HEK293 (cell line): Measurements from ENCODE around the gene COL9A3.
A peak's percentile ranks its signal among the peaks of the same experiment; 100 is the strongest.

Experiments
- CTCF ChIA-PET: fragments of 350-600 bp; formaldehyde crosslinking; extraction: SDS; loops from one replicate; lab custom pipeline; 2021; ENCODE audit warnings: antibody characterized with exemption; lab: Yijun Ruan, JAX
- POLR2A ChIA-PET: fragments of 300-600 bp; formaldehyde crosslinking; extraction: SDS; loops from one replicate; lab custom pipeline; 2020; ENCODE audit warnings: antibody characterized with exemption, inconsistent platforms; lab: Yijun Ruan, JAX
- H3K27ac ChIP-seq: fragments of 200-500 bp; sonication (Bioruptor generic); 2 replicates; pipeline ENCODE4 v1.5.1; 2014; ENCODE audit warnings: low read depth, low read length, control low read depth, inconsistent platforms; ENCODE audit errors: extremely low read depth
- H3K36me3 ChIP-seq, 2 experiments: fragments of 200-500 bp in 1 of 2; sonication (Bioruptor generic) in 1 of 2; 1 replicate in 1 of 2; 2 replicates in 1 of 2; pipeline ENCODE4 v1.5.1; 2014 to 2017; ENCODE audit warnings: inconsistent platforms in 2 of 2, low read length in 2 of 2; ENCODE audit not compliant: control insufficient read depth in 2 of 2, insufficient read depth in 1 of 2
- H3K4me1 ChIP-seq: fragments of 200-500 bp; sonication (Bioruptor generic); 2 replicates; pipeline ENCODE4 v1.5.1; 2014; ENCODE audit warnings: mild to moderate bottlenecking, low read length, inconsistent platforms; ENCODE audit not compliant: control insufficient read depth, insufficient read depth
- H3K4me3 ChIP-seq: 2 replicates; pipeline ENCODE4 v1.5.1; 2011; ENCODE audit warnings: low read depth, mild to moderate bottlenecking, control low read depth, low read length, moderate library complexity
- H3K9me3 ChIP-seq: fragments of 200-500 bp; sonication (Bioruptor generic); 2 replicates; pipeline ENCODE4 v1.5.1; 2014; ENCODE audit warnings: low read depth, low read length, inconsistent platforms; ENCODE audit not compliant: control insufficient read depth, insufficient read depth
- BCL11A ChIP-seq: fragments of 450-650 bp; formaldehyde crosslinking; IDR thresholded peaks from 2 replicates; pipeline ENCODE4 v1.5.1; 2016; ENCODE audit warnings: low read depth, missing biosample characterization, missing genetic modification characterization
- GLIS1 ChIP-seq: fragments of 450-650 bp; formaldehyde crosslinking; IDR thresholded peaks from 2 replicates; pipeline ENCODE4 v1.5.1; 2016; ENCODE audit warnings: missing biosample characterization, missing genetic modification characterization
- KLF9 ChIP-seq: fragments of 450-650 bp; formaldehyde crosslinking; IDR thresholded peaks from 2 replicates; pipeline ENCODE4 v1.5.1; 2016; ENCODE audit warnings: missing biosample characterization, missing genetic modification characterization, low read depth
- SP2 ChIP-seq: fragments of 450-650 bp; formaldehyde crosslinking; IDR thresholded peaks from 2 replicates; pipeline ENCODE4 v1.5.1; 2016; ENCODE audit warnings: missing biosample characterization, missing genetic modification characterization
- SP3 ChIP-seq: fragments of 450-650 bp; formaldehyde crosslinking; IDR thresholded peaks from 2 replicates; pipeline ENCODE4 v1.5.1; 2016; ENCODE audit warnings: missing biosample characterization, missing genetic modification characterization
- ZBTB21 ChIP-seq: fragments of 450-650 bp; formaldehyde crosslinking; IDR thresholded peaks from 2 replicates; pipeline ENCODE4 v1.5.1; 2017; ENCODE audit warnings: missing biosample characterization, missing genetic modification characterization
- ZIC2 ChIP-seq: fragments of 450-650 bp; formaldehyde crosslinking; IDR thresholded peaks from 2 replicates; pipeline ENCODE4 v1.5.1; 2016; ENCODE audit warnings: missing biosample characterization, missing genetic modification characterization
- ZNF335 ChIP-seq: fragments of 450-650 bp; formaldehyde crosslinking; conservative IDR thresholded peaks from 2 replicates; pipeline ENCODE4 v1.5.1; 2016; ENCODE audit warnings: missing biosample characterization, missing genetic modification characterization
- ZNF426 ChIP-seq: fragments of 450-650 bp; formaldehyde crosslinking; IDR thresholded peaks from 2 replicates; pipeline ENCODE4 v1.5.1; 2017; ENCODE audit warnings: missing biosample characterization, missing genetic modification characterization, mild to moderate bottlenecking, inconsistent platforms, moderate library complexity
- ZNF558 ChIP-seq: fragments of 450-650 bp; formaldehyde crosslinking; IDR thresholded peaks from 2 replicates; pipeline ENCODE4 v1.5.1; 2016; ENCODE audit warnings: missing biosample characterization, missing genetic modification characterization
- ZNF629 ChIP-seq: fragments of 450-650 bp; formaldehyde crosslinking; IDR thresholded peaks from 2 replicates; pipeline ENCODE4 v1.5.1; 2017; ENCODE audit warnings: missing biosample characterization, missing genetic modification characterization
- ZNF768 ChIP-seq: fragments of 450-650 bp; formaldehyde crosslinking; IDR thresholded peaks from 2 replicates; pipeline ENCODE4 v1.5.1; 2018; ENCODE audit warnings: missing biosample characterization, mild to moderate bottlenecking, missing genetic modification characterization
- TF ChIP-seq, protein P1 (sequence below): fragments of 450-650 bp; formaldehyde crosslinking; IDR thresholded peaks from 2 replicates; pipeline ENCODE4 v1.5.1; 2016; ENCODE audit warnings: missing biosample characterization, missing genetic modification characterization, borderline replicate concordance
- TF ChIP-seq, protein P2 (sequence below): sonication (generic); formaldehyde crosslinking; IDR thresholded peaks from 2 replicates; pipeline ENCODE4 v1.8.1; 2022; ENCODE audit warnings: mild to moderate bottlenecking, moderate library complexity, missing genetic modification reagents
- TF ChIP-seq, protein P3 (sequence below): fragments of 450-650 bp; formaldehyde crosslinking; IDR thresholded peaks from 2 replicates; pipeline ENCODE4 v1.5.1; 2016; ENCODE audit warnings: missing biosample characterization, missing genetic modification characterization

Gene COL9A3

DNA sequence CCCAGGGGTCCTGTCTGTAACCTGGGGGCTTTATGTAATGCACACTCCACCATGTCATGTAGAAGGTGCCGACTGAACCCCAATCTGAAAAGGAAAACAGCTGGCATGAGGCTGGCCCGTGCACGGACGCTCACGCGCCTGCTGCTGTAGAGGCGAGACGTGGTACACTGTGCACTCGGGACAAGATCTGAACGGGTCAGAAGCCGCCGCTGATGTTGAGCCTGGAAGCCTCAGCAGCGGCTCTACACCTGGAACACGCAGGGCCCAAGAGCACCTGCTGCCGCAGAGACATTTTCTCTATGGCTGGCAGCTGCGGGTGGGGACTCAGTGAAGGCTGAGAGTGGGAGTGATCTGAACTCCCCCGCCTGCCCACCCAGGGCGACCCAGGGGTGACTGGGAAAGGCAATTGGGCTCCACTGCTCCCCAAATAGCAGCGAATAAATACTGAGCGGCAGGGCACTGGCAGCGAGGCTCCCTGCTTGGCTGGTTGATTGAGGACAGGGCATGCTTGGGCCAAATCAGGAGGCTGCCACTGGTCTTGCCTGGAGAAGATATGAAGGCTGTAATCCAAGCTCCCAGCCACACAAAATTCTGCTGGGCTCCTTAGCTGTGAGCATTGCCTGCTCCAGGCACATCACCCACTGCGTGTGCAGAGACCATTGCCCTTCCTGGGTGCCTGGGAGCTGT is 14.7 kb upstream of the COL9A3 start (continued):
- TF ChIP-seq, protein P1, sequence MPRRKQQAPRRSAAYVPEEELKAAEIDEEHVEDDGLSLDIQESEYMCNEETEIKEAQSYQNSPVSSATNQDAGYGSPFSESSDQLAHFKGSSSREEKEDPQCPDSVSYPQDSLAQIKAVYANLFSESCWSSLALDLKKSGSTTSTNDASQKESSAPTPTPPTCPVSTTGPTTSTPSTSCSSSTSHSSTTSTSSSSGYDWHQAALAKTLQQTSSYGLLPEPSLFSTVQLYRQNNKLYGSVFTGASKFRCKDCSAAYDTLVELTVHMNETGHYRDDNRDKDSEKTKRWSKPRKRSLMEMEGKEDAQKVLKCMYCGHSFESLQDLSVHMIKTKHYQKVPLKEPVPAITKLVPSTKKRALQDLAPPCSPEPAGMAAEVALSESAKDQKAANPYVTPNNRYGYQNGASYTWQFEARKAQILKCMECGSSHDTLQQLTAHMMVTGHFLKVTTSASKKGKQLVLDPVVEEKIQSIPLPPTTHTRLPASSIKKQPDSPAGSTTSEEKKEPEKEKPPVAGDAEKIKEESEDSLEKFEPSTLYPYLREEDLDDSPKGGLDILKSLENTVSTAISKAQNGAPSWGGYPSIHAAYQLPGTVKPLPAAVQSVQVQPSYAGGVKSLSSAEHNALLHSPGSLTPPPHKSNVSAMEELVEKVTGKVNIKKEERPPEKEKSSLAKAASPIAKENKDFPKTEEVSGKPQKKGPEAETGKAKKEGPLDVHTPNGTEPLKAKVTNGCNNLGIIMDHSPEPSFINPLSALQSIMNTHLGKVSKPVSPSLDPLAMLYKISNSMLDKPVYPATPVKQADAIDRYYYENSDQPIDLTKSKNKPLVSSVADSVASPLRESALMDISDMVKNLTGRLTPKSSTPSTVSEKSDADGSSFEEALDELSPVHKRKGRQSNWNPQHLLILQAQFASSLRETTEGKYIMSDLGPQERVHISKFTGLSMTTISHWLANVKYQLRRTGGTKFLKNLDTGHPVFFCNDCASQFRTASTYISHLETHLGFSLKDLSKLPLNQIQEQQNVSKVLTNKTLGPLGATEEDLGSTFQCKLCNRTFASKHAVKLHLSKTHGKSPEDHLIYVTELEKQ (tag by site-specific recombination), result no peak
- no peak for TF ChIP-seq ZNF629 (tag by site-specific recombination)
- TF ChIP-seq, protein P2, sequence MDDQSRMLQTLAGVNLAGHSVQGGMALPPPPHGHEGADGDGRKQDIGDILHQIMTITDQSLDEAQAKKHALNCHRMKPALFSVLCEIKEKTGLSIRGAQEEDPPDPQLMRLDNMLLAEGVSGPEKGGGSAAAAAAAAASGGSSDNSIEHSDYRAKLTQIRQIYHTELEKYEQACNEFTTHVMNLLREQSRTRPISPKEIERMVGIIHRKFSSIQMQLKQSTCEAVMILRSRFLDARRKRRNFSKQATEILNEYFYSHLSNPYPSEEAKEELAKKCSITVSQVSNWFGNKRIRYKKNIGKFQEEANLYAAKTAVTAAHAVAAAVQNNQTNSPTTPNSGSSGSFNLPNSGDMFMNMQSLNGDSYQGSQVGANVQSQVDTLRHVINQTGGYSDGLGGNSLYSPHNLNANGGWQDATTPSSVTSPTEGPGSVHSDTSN (CRISPR knock-in tag), result no peak
- no peak for TF ChIP-seq BCL11A (tag by site-specific recombination)

DNA sequence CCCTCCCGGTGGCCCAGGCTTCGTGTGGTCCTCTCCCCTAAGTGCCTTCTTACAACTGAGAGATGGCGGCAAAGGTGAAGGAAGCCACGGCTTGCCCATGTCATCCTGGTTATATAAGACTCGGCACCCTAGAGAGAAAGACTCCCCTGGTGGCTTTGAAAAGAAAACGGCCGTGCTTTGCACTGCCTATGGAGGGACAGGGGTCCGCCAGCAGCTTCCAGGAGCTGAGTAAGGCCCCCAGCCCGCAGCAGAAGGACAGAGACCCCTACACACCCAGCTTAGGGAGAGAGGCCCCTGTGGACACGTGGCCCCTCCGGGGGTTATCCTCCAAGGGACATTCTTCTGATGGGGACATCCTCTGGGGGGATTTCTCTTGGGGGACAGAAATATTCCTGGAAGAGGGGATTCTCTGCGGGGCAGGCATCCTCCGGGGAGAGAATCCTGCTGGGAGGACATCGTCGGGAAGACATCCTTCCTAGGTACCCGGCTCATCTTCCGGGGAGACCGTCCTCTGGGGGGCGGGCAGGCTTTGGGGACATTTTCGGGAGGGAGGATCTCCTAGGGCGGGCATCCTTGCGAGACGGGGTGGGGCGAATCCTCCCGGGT is 12.7 kb upstream of the COL9A3 start:
- TF ChIP-seq ZNF426 (tag by site-specific recombination) (no peak), SP2 (tag by site-specific recombination) (0 out of 2 replicates have a peak, but pooled peaks have one; percentile 40), ZNF558 (tag by site-specific recombination) (no peak), KLF9 (tag by site-specific recombination) (no peak), SP3 (tag by site-specific recombination) (0 out of 2 replicates have a peak, but pooled peaks have one; percentile 29), ZBTB21 (tag by site-specific recombination) (no peak), ZNF335 (tag by site-specific recombination) (peak; percentile 39), ZNF768 (tag by site-specific recombination) (no peak), ZIC2 (tag by site-specific recombination) (peak; percentile 33; the same call in 1 of the 2 replicates), GLIS1 (tag by site-specific recombination) (peak; percentile 42)
- TF ChIP-seq, protein P3, sequence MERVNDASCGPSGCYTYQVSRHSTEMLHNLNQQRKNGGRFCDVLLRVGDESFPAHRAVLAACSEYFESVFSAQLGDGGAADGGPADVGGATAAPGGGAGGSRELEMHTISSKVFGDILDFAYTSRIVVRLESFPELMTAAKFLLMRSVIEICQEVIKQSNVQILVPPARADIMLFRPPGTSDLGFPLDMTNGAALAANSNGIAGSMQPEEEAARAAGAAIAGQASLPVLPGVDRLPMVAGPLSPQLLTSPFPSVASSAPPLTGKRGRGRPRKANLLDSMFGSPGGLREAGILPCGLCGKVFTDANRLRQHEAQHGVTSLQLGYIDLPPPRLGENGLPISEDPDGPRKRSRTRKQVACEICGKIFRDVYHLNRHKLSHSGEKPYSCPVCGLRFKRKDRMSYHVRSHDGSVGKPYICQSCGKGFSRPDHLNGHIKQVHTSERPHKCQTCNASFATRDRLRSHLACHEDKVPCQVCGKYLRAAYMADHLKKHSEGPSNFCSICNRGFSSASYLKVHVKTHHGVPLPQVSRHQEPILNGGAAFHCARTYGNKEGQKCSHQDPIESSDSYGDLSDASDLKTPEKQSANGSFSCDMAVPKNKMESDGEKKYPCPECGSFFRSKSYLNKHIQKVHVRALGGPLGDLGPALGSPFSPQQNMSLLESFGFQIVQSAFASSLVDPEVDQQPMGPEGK (tag by site-specific recombination), result 0 out of 2 replicates have a peak, but pooled peaks have one; percentile 23
- Histone ChIP-seq H3K9me3 (no peaks in the 10 kb centered on the region), H3K4me3 (peak overlapping the region; percentile 97), H3K36me3 (peaks cover 4 to 54% of the 10 kb centered on the region in 2 experiments; a peak in 2 of 3 replicates), H3K27ac (no peak overlapping the region), H3K4me1 (no peaks in the 10 kb centered on the region)
- ChIA-PET CTCF (interaction anchor here (3.4 kb wide), 1 partner anchor 12 kb away, joined by 18 read pairs; no protein-coding TSS in a partner anchor), POLR2A (interaction anchor here (0.9 to 3.6 kb wide), 3 partner anchors 9 to 19 kb away, joined by 3 to 22 read pairs (median 6); partner anchors contain the start of gene MRGBP)
